GM21825 (cell line): Measurements from ENCODE around the gene NME3.

Experiments
- ATAC-seq: cut with Tn5 transposase; IDR thresholded peaks from one replicate; pipeline ENCODE4 v1.9.1; 2021; ENCODE audit warnings: mild to moderate bottlenecking, moderate library complexity; ENCODE audit not compliant: unreplicated experiment

NME3 gene

GRCh38 chr16:1781758-1782407 is 10.5 kb upstream of the NME3 start:
- peak; percentile 2 for ATAC-seq

GRCh38 chr16:1781254-1781653 is 9.9 kb upstream of the NME3 start:
- no peak for ATAC-seq

- ATAC-seq: no peak
Observed at GRCh38 chr16:1780677-1781072, 9.3 kb upstream of the NME3 start.

GRCh38 chr16:1779741-1780676 is 8.7 kb upstream of the NME3 start:
- ATAC-seq: no peak

GRCh38 chr16:1779234-1779701 is 7.9 kb upstream of the NME3 start:
- no peak for ATAC-seq

- no peak for ATAC-seq
Observed at GRCh38 chr16:1778200-1779179, 7.1 kb upstream of the NME3 start.

GRCh38 chr16:1777375-1778199 is 6.2 kb upstream of the NME3 start:
- no peak for ATAC-seq

GRCh38 chr16:1776991-1777374 is 5.6 kb upstream of the NME3 start:
- no peak for ATAC-seq

GRCh38 chr16:1776672-1776955 is 5.3 kb upstream of the NME3 start:
- ATAC-seq: no peak

GRCh38 chr16:1775846-1776671 is 4.7 kb upstream of the NME3 start:
- ATAC-seq: no peak

- ATAC-seq: no peak
Observed at GRCh38 chr16:1775006-1775845, 3.9 kb upstream of the NME3 start.

GRCh38 chr16:1774448-1774780 is 3.1 kb upstream of the NME3 start:
- ATAC-seq: no peak

GRCh38 chr16:1773703-1774447 is 2.5 kb upstream of the NME3 start:
- ATAC-seq: no peak

- peak; percentile 32 for ATAC-seq
Observed at GRCh38 chr16:1772908-1773702, 1.8 kb upstream of the NME3 start, which contains the start of gene MRPS34. Gene MRPS34 (minus strand): TSS chr16:1773134. CDS start chr16:1773119, 15 bp downstream.

GRCh38 chr16:1772362-1772907 is 1.1 kb upstream of the NME3 start, which contains the start of gene EME2:
Gene EME2 (plus strand): TSS chr16:1772810. CDS start chr16:1773228, 418 bp downstream.
- peak; percentile 7 for ATAC-seq

GRCh38 chr16:1771864-1772361 is 570 bp upstream of the NME3 start:
- ATAC-seq: no peak
